GM23248 (cell line): Measurements from ENCODE around the gene FADS1.

Source experiments
- EZH2 ChIP-seq: fragments of 200-600 bp; sonication (generic); IDR thresholded peaks from 2 replicates; pipeline ENCODE4 v1.6.1; 2018; ENCODE audit warnings: antibody characterized with exemption, mild to moderate bottlenecking; ENCODE audit not compliant: insufficient read depth, poor library complexity, severe bottlenecking
- EZH2phosphoT487 ChIP-seq: fragments of 200-600 bp; sonication (generic); IDR thresholded peaks from 2 replicates; pipeline ENCODE4 v1.6.1; 2018; ENCODE audit warnings: antibody characterized with exemption, moderate library complexity, mild to moderate bottlenecking, low read depth; ENCODE audit not compliant: insufficient read depth

- TF ChIP-seq EZH2 (no peak), EZH2phosphoT487 (no peak)
Observed at GRCh38 chr11:61775606-61776554, 40.9 kb downstream of the FADS1 start.
